SK-N-SH (cell line): ENCODE data around the gene STRN3. TPM values are rescaled to one million over a fixed set of nuclear protein-coding genes. Genes with fewer than 3 reads are reported as not detected.

Source experiments
- CTCF ChIA-PET: fragments of 300-600, 350-600 bp; formaldehyde crosslinking; extraction: SDS; loops from one replicate; lab custom pipeline; 2021; lab: Yijun Ruan, JAX
- POLR2A ChIA-PET: fragments of 350-600 bp; sonication (Branson Sonifier 250); formaldehyde crosslinking; extraction: SDS; loops from one replicate; lab custom pipeline; 2020; ENCODE audit warnings: antibody characterized with exemption, inconsistent platforms; lab: Yijun Ruan, JAX
- DNase-seq: peaks from one replicate; pipeline ENCODE4 v3.0.0; 2012
- H2AFZ ChIP-seq: fragments of 200-600 bp; sonication (generic); 2 replicates; pipeline ENCODE4 v1.8.1; 2016; ENCODE audit warnings: antibody characterized with exemption, mild to moderate bottlenecking, low read depth
- H3F3A ChIP-seq: fragments of 200-600 bp; sonication (generic); replicated peaks from 2 replicates; pipeline ENCODE3; 2016; ENCODE audit warnings: antibody characterized with exemption, mild to moderate bottlenecking; ENCODE audit not compliant: insufficient read depth
- H3K27ac ChIP-seq, 2 experiments: fragments of 200-500 bp in 1 of 2; fragments of 200-600 bp in 1 of 2; sonication (Bioruptor generic) in 1 of 2; sonication (generic), shearing (Covaris generic) in 1 of 2; 2 replicates each; pipeline versions ENCODE4 v1.5.1 to v1.6.1; 2014 to 2016; ENCODE audit warnings: low read depth in 2 of 2, inconsistent platforms in 1 of 2, low read length in 1 of 2, mild to moderate bottlenecking in 1 of 2, mixed read lengths in 1 of 2
- H3K27me3 ChIP-seq: fragments of 200-600 bp; sonication (generic), shearing (Covaris generic); 2 replicates; pipeline ENCODE4 v1.6.1; 2016; ENCODE audit warnings: mixed run types; ENCODE audit not compliant: insufficient read depth
- H3K36me3 ChIP-seq, 2 experiments: fragments of 200-500 bp in 1 of 2; fragments of 200-600 bp in 1 of 2; sonication (Bioruptor generic) in 1 of 2; sonication (generic) in 1 of 2; replicated peaks in 1 of 2; 2 replicates each; pipeline versions ENCODE3 to v1.5.1; 2014 to 2016; ENCODE audit warnings: low read length in 1 of 2, mild to moderate bottlenecking in 1 of 2; ENCODE audit not compliant: insufficient read depth in 2 of 2, control insufficient read depth in 1 of 2
- H3K4me1 ChIP-seq, 2 experiments: fragments of 200-500 bp in 1 of 2; fragments of 200-600 bp in 1 of 2; sonication (Bioruptor generic) in 1 of 2; sonication (generic), shearing (Covaris generic) in 1 of 2; 2 replicates each; pipeline versions ENCODE4 v1.5.1 to v1.6.1; 2014 to 2016; ENCODE audit warnings: low read depth in 1 of 2, low read length in 1 of 2, mixed run types in 1 of 2; ENCODE audit not compliant: insufficient read depth in 2 of 2, control insufficient read depth in 1 of 2
- H3K4me2 ChIP-seq: fragments of 200-600 bp; sonication (generic), shearing (Covaris generic); 2 replicates; pipeline ENCODE4 v1.6.1; 2017; ENCODE audit warnings: mixed run types
- H3K4me3 ChIP-seq, 2 experiments: fragments of 200-500 bp in 1 of 2; fragments of 200-600 bp in 1 of 2; sonication (Bioruptor generic) in 1 of 2; sonication (generic), shearing (Covaris generic) in 1 of 2; 2 replicates each; pipeline versions ENCODE4 v1.5.1 to v1.8.1; 2014 to 2016; ENCODE audit warnings: low read depth in 2 of 2, inconsistent platforms in 1 of 2, low read length in 1 of 2, mild to moderate bottlenecking in 1 of 2, mixed read lengths in 1 of 2, moderate library complexity in 1 of 2
- H3K79me2 ChIP-seq: fragments of 200-600 bp; sonication (generic); 2 replicates; pipeline ENCODE4 v1.8.1; 2017; ENCODE audit warnings: mild to moderate bottlenecking; ENCODE audit not compliant: insufficient read depth
- H3K9ac ChIP-seq: fragments of 200-600 bp; sonication (generic); 2 replicates; pipeline ENCODE4 v1.6.1; 2017; ENCODE audit warnings: mixed run types
- H3K9me2 ChIP-seq: fragments of 200-600 bp; sonication (generic); 2 replicates; pipeline ENCODE4 v1.6.1; 2017; ENCODE audit warnings: mixed run types
- H3K9me3 ChIP-seq: fragments of 200-600 bp; sonication (generic); 2 replicates; pipeline ENCODE4 v1.6.1; 2017; ENCODE audit warnings: mixed run types, mild to moderate bottlenecking, moderate library complexity
- H4K20me1 ChIP-seq: fragments of 200-600 bp; sonication (generic); 2 replicates; pipeline ENCODE4 v1.6.1; 2017; ENCODE audit warnings: mild to moderate bottlenecking, mixed run types; ENCODE audit not compliant: insufficient read depth
- CHD2 ChIP-seq: fragments of 150-350 bp; IDR thresholded peaks from 2 replicates; pipeline ENCODE4 v1.6.1; 2018; ENCODE audit warnings: low read length; ENCODE audit not compliant: partially characterized antibody
- EP300 ChIP-seq, 2 experiments: IDR thresholded peaks; 2 replicates each; pipeline versions ENCODE4 v1.4.0 to v1.6.1; 2012; ENCODE audit warnings: borderline replicate concordance in 1 of 2, low read depth in 1 of 2, low read length in 1 of 2
- EZH2phosphoT487 ChIP-seq: fragments of 200-600 bp; sonication (generic); IDR thresholded peaks from 2 replicates; pipeline ENCODE4 v1.6.1; 2017; ENCODE audit warnings: low read depth, mixed run types, mild to moderate bottlenecking, antibody characterized with exemption, moderate library complexity, borderline replicate concordance
- FOSL2 ChIP-seq: IDR thresholded peaks from 2 replicates; pipeline ENCODE4 v1.4.0; 2012; ENCODE audit warnings: low read depth, mild to moderate bottlenecking, moderate library complexity, borderline replicate concordance
- FOXJ3 ChIP-seq: sonication (generic); formaldehyde crosslinking; IDR thresholded peaks from 2 replicates; pipeline ENCODE4 v1.5.1; 2020; ENCODE audit warnings: mild to moderate bottlenecking, missing genetic modification reagents
- GABPA ChIP-seq: IDR thresholded peaks from 2 replicates; pipeline ENCODE4 v1.4.0; 2012; ENCODE audit warnings: low read depth, mild to moderate bottlenecking
- IRF3 ChIP-seq: fragments of 150-350 bp; IDR thresholded peaks from 2 replicates; pipeline ENCODE4 v1.6.1; 2016; ENCODE audit warnings: mild to moderate bottlenecking, low read depth, low read length
- MAX ChIP-seq: IDR thresholded peaks from 2 replicates; pipeline ENCODE4 v1.4.0; 2012; ENCODE audit warnings: low read depth
- MEF2A ChIP-seq: IDR thresholded peaks from 2 replicates; pipeline ENCODE4 v1.4.0; 2012; ENCODE audit warnings: low read depth, borderline replicate concordance
- NFIC ChIP-seq: IDR thresholded peaks from 2 replicates; pipeline ENCODE4 v1.4.0; 2012; ENCODE audit warnings: borderline replicate concordance
- PBX3 ChIP-seq: IDR thresholded peaks from 2 replicates; pipeline ENCODE4; 2012
- RAD21 ChIP-seq: IDR thresholded peaks from 2 replicates; pipeline ENCODE4 v1.6.1; 2012; ENCODE audit warnings: mild to moderate bottlenecking, low read length
- RCOR1 ChIP-seq: fragments of 150-350 bp; IDR thresholded peaks from 2 replicates; pipeline ENCODE4 v1.6.1; 2017; ENCODE audit warnings: antibody characterized with exemption, low read length
- REST ChIP-seq: IDR thresholded peaks from 2 replicates; pipeline ENCODE4 v1.6.1; 2012; ENCODE audit warnings: mild to moderate bottlenecking, low read depth, low read length, moderate library complexity
- SIN3A ChIP-seq: IDR thresholded peaks from 2 replicates; pipeline ENCODE4 v1.6.1; 2012; ENCODE audit warnings: low read depth, mild to moderate bottlenecking, low read length, moderate library complexity, borderline replicate concordance
- TAF1 ChIP-seq: IDR thresholded peaks from 2 replicates; pipeline ENCODE4 v1.6.1; 2012; ENCODE audit warnings: low read depth, mild to moderate bottlenecking, low read length, moderate library complexity, borderline replicate concordance
- TEAD4 ChIP-seq: IDR thresholded peaks from 2 replicates; pipeline ENCODE4 v1.4.0; 2012; ENCODE audit warnings: mild to moderate bottlenecking, borderline replicate concordance; ENCODE audit not compliant: insufficient read depth
- USF1 ChIP-seq: IDR thresholded peaks from 2 replicates; pipeline ENCODE4 v1.4.0; 2012; ENCODE audit warnings: low read depth, borderline replicate concordance
- WGBS: methylation state at CpG from one replicate; pipeline ENCODE4 v1.1.6; 2017; ENCODE audit warnings: low lambda C conversion rate; 5-methylcytosine and 5-hydroxymethylcytosine counted together
- polyA plus RNA-seq, 3 experiments: library from polyadenylated mRNA; depleted of rRNA; stranded (reverse); fragments of >200 nt; gene quantifications; 2 replicates each; pipeline ENCODE4 v1.2.3, GENCODE V29; 2012
- TF ChIP-seq, protein P1 (sequence below): fragments of 200-600 bp; sonication (generic); IDR thresholded peaks from 2 replicates; pipeline ENCODE4 v1.6.1; 2017; ENCODE audit warnings: antibody characterized with exemption, mild to moderate bottlenecking, moderate library complexity
- TF ChIP-seq, protein P2 (sequence below): IDR thresholded peaks from 2 replicates; pipeline ENCODE4 v1.4.0; 2012; ENCODE audit warnings: low read depth, borderline replicate concordance

STRN3 gene
- polyA plus RNA-seq, 1 of the 3 experiments (the other 2 are of a cell fraction) = 7.2 TPM

GRCh38 chr14:30943694-30944093, 82.5 kb downstream of the STRN3 start:
- Histone ChIP-seq H3K4me3 (no peak overlapping the region), H3K27ac (no peak overlapping the region), H3K9ac (no peak overlapping the region), H3K9me3 (no peaks in the 10 kb centered on the region), H3K9me2 (no peaks in the 10 kb centered on the region), H3K4me1 (peaks cover 0 to 9% of the 10 kb centered on the region in 2 experiments; a peak in 1 of 4 replicates), H2AFZ (no peak overlapping the region), H3F3A (no peaks in the 10 kb centered on the region), H4K20me1 (no peaks in the 10 kb centered on the region)
- WGBS = 95% methylated on average over 4 of the region's 4 CpGs
- DNase-seq = no peak
- CTCF ChIA-PET = interaction anchor here (0.9 kb wide), 1 partner anchor 28 kb away, joined by 3 read pairs; no protein-coding TSS in a partner anchor
- no peak for TF ChIP-seq MAX
- no peak for TF ChIP-seq CHD2
- no peak for TF ChIP-seq TEAD4
- TF ChIP-seq FOSL2 = no peak
- no peak for TF ChIP-seq NFIC
- TF ChIP-seq RAD21 = no peak
- TF ChIP-seq, protein P1, sequence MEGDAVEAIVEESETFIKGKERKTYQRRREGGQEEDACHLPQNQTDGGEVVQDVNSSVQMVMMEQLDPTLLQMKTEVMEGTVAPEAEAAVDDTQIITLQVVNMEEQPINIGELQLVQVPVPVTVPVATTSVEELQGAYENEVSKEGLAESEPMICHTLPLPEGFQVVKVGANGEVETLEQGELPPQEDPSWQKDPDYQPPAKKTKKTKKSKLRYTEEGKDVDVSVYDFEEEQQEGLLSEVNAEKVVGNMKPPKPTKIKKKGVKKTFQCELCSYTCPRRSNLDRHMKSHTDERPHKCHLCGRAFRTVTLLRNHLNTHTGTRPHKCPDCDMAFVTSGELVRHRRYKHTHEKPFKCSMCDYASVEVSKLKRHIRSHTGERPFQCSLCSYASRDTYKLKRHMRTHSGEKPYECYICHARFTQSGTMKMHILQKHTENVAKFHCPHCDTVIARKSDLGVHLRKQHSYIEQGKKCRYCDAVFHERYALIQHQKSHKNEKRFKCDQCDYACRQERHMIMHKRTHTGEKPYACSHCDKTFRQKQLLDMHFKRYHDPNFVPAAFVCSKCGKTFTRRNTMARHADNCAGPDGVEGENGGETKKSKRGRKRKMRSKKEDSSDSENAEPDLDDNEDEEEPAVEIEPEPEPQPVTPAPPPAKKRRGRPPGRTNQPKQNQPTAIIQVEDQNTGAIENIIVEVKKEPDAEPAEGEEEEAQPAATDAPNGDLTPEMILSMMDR = no peak
- TF ChIP-seq REST = no peak
- no peak for TF ChIP-seq MEF2A
- TF ChIP-seq EZH2phosphoT487 = no peak
- no peak for TF ChIP-seq USF1
- TF ChIP-seq IRF3 = no peak
- TF ChIP-seq TAF1 = no peak
- TF ChIP-seq, protein P2, sequence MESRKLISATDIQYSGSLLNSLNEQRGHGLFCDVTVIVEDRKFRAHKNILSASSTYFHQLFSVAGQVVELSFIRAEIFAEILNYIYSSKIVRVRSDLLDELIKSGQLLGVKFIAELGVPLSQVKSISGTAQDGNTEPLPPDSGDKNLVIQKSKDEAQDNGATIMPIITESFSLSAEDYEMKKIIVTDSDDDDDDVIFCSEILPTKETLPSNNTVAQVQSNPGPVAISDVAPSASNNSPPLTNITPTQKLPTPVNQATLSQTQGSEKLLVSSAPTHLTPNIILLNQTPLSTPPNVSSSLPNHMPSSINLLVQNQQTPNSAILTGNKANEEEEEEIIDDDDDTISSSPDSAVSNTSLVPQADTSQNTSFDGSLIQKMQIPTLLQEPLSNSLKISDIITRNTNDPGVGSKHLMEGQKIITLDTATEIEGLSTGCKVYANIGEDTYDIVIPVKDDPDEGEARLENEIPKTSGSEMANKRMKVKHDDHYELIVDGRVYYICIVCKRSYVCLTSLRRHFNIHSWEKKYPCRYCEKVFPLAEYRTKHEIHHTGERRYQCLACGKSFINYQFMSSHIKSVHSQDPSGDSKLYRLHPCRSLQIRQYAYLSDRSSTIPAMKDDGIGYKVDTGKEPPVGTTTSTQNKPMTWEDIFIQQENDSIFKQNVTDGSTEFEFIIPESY = no peak
- TF ChIP-seq GABPA = no peak
- TF ChIP-seq PBX3 = no peak
- no peak for TF ChIP-seq SIN3A
- TF ChIP-seq EP300 (IDR thresholded peaks at IDR 0.05; ENCODE audit: borderline replicate concordance in 1 of 2, low read depth in 1 of 2, low read length in 1 of 2) = no peak
- no peak for TF ChIP-seq FOXJ3 (CRISPR knock-in tag)
- TF ChIP-seq RCOR1 = no peak
- TF ChIP-seq, all 33 proteins: peak for 0
- POLR2A ChIA-PET = no interaction called here
- Histone ChIP-seq H3K79me2 (peaks cover 24% of the 10 kb centered on the region; the same call in 1 of the 2 replicates), H3K27me3 (no peaks in the 10 kb centered on the region), H3K36me3 (peaks cover 36 to 57% of the 10 kb centered on the region in 2 experiments), H3K4me2 (no peak overlapping the region)
